Lower leg skin (tissue), 3 donors: Measurements from ENCODE around the gene EML4.

Experiments used
- CTCF ChIP-seq, 3 donors: fragments of 450-650 bp; IDR thresholded peaks; one replicate each; pipeline ENCODE4 v1.5.1; 2016; ENCODE audit warnings: antibody characterized with exemption in 3 of 3, mild to moderate bottlenecking in 3 of 3, moderate library complexity in 2 of 3
- POLR2A ChIP-seq, 2 donors: fragments of 450-650 bp; IDR thresholded peaks; one replicate each; pipeline ENCODE4 v1.6.1; 2016 to 2017; ENCODE audit warnings: antibody characterized with exemption in 2 of 2, mild to moderate bottlenecking in 1 of 2, moderate library complexity in 1 of 2

- TF ChIP-seq POLR2A (IDR thresholded peaks at IDR 0.05), result no peak
- TF ChIP-seq CTCF (IDR thresholded peaks at IDR 0.05), result no peak
These were observed 184.8 kb downstream of the EML4 start for GRCh38 chr2:42353792-42354429.
